HK-2 (cell line): ENCODE measurements around the gene RNF207.

Experiments
- DNase-seq: peaks from one replicate; pipeline ENCODE4 v3.0.0-alpha.2; 2018; ENCODE audit not compliant: unreplicated experiment

Gene RNF207

GRCh38 chr1:6234502-6235295 lies 28.8 kb downstream of the RNF207 start:
- DNase-seq: no peak

- no peak for DNase-seq
Measured at GRCh38 chr1:6235296-6235677, 29.4 kb downstream of the RNF207 start.

GRCh38 chr1:6237093-6237492 lies 31.2 kb downstream of the RNF207 start:
- DNase-seq: no peak

DNA sequence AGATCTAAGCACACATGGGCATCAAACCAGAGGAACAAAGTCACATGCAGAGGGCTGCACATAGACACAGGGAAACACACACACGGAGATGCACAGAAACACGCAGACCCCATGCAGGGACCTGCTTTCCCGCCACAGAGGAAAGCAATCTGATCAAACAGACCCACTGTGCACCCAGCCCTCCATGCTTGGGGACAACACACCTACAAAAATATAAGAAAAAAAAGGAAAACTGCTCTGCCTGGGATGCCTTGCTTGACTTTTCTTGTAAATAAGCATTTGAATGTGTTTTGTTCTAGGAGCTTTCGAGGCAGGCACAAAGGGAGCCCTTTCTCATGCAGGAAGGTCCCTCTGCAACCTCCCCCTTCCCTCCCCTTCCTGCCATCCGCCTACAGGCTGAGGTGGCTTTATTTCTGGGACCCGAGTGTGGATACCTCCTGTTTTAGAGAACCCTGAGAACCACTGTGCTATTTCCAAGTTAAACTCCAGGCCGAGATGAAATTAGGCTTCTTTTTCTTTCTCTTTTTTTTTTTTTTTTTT lies 33.4 kb downstream of the RNF207 start:
- no peak for DNase-seq

DNA sequence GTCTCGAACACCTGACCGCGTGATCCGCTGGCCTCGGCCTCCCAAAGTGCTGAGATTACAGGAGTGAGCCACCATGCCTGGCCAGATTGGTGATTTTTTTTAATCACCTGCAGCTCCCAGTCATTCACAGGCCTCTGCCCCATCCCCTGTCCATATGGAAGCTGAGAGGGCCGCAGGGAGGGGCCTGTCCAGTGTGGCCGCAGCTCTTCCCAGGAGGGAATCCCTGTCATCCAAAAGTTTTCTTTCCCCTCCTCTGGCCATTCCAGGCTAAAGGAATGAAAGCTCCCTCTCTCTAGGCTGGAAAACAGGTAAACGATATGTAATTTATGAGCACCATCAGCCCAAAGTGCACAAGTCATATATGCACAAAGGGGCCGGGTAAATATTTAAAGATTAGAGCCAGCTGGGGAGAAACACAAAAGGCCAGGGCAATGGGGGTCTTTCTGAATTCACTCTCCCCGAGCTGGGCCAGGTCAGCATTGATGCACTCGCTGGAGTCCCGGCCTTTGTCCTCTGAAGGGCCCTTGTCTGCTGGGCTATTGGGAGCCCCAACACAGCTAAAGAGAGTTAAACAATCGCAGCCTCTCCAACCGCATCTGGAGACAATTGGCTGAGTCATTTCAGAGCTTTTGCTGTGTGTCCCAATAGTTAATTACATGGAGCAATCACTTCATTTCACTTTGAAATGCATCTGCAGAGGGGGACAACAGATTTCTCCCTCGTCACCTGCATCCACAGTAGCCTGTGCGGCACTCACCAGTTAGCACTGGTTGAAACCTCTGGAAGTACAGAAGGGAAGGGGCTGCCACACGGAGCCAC lies 34.2 kb downstream of the RNF207 start:
- DNase-seq: no peak

DNA sequence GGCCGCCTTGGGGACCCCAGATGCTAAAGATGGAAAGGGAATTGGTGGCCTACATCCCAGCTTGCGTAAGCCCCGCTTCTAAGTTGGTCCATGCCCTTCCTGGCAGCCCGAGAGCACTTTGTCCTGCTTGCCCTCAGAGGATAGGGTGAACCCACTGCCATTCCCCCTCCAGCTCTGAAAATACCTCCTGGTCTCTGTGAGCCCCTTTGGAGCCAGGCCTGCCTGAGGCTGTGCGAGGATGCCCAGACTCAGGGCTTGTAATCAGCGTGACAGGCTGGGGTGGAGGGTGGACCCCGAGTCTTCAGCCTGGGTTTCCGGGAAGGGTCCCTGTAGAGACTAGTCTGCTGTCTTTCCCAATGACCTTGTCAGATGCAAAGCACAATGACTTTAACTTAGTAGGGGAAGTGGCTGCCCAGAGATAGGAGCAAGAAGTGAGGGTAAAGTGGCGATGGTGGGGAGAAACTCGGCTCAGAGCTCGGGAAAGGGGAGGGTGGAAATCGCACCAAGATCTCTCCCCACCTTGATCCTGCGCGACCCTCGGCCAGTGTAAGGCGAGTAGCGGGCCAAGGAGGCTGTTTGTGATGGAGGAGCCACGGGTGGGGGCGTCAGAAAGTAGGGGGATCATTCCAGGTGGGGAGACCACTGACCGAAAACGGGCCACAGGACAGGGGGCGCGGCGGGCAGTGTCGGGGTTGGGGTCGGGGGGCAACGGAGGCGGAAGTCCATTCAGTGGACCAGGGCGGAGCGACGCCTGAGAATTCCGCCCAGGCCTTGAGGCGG lies 35.4 kb downstream of the RNF207 start:
- DNase-seq: no peak

GRCh38 chr1:6241887-6242740 lies 36.2 kb downstream of the RNF207 start:
- DNase-seq: no peak

DNA sequence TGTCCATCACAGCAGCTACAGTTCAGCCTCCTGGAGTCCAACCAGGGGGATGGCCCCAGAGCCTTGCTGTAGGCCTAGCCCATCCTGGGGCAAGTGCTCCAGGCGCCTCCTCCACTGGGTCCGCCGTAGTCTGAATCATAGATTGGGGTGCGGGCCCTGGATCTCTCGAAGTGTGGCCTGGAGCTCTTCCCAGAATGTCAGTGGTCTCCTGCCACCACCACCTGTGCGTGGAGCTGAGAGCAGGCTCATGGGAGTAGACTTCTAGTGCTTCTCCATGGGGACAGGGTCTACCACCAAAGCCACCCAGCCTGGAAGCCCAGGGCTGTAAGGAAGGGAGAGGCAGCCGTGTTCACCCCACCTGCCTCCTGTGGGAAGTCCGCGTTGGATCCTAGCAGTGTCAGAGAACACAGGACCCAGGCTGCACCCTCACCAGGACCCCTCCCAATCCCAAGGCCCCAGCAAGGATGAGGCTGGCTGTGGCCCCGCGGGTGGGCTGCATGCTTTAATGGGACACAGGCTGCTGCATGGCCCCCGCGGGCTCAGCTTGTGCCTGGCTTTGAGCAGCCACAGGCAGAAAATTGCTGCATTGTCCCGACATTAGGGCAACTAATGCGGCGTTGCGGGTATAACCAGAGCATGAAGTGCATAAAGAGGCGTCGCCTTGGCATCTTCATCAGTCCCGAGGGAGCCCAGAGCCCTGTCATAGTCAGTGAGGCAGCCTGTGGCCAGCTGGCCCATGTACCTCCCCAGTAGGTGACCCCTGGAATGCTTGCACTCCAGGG lies 37.3 kb downstream of the RNF207 start:
- no peak for DNase-seq

DNA sequence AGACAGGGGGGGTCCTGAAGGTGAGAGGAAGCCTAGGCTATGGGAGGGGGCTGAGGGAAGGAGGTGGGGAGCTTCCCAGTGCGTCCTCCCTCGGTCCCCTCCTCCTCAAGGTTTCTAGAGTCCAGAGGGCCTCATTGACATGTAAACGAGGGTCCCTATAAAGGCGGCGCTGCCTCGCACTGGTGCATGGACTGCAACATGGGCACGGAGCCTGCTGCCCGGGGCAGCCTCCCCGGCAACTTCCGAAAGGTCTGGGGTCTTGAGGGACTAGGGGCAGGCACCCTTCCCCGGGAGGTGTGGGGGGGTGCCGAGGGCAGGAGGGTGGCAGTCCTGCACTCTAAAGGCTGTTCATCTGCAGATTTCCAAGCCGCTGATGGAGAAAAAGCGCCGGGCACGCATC lies 38.1 kb downstream of the RNF207 start, which contains the start of gene HES3:
Gene HES3, plus strand, starts transcription at position 187 of the 400 bp plus-strand sequence. Its CDS starts 187 bp downstream, at position 374.
- no peak for DNase-seq

- DNase-seq: no peak
Measured at GRCh38 chr1:6244401-6245049, 38.6 kb downstream of the RNF207 start.

- peak; percentile 85 for DNase-seq
Measured at GRCh38 chr1:6245086-6245868, 39.4 kb downstream of the RNF207 start.

- DNase-seq: no peak
Measured at GRCh38 chr1:6245869-6246496, 40.1 kb downstream of the RNF207 start.

DNA sequence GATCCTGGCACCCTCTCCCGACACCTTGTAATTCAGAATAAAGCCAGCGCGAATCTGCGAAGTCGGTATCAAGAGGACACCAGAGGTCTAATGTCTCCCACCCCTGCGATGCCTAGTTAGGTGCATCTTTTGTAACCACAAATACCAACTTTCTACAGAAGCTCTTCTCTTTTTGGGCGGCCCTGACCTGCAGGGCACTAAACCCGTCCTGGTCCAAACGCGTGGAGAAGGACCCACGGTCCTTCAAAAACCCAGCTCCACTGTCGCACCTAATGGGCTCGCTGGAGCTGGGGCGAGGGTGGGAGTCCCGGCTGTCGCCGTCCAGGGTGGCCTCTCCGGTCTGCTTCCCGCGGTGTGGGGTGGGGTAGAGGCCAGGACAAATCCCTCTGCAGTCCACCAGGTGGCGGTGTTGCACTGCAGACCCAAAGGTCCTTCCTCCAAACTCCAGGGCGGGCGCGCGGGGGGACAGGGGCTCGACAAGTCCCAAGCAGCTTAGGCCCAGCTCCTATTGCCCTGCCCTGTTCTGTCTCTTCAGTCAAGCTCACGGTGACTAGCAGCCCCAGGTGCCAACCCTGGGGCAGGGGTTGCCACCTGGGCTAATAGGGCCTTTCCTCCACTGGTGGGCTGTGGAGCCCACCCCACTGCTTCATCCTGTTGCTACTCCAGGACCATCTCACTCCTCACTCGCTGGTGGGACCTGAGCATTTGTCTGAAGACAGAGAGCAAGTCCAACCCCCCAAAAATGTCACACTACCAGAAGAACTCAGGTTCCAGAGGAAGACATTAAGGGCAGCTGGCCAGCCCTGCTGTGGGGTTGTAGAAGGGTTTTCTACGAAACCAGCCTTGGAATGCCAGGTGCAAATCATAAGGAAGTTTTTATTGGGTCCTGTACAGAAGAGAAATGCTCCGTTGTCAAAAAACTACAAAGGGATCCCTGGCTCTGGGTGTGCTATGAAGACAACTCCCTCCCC lies 40.9 kb downstream of the RNF207 start:
- DNase-seq: peak; percentile 79

GRCh38 chr1:6247651-6248050 lies 41.7 kb downstream of the RNF207 start:
- DNase-seq: no peak

GRCh38 chr1:6248161-6248776 lies 42.4 kb downstream of the RNF207 start:
- DNase-seq: no peak

DNA sequence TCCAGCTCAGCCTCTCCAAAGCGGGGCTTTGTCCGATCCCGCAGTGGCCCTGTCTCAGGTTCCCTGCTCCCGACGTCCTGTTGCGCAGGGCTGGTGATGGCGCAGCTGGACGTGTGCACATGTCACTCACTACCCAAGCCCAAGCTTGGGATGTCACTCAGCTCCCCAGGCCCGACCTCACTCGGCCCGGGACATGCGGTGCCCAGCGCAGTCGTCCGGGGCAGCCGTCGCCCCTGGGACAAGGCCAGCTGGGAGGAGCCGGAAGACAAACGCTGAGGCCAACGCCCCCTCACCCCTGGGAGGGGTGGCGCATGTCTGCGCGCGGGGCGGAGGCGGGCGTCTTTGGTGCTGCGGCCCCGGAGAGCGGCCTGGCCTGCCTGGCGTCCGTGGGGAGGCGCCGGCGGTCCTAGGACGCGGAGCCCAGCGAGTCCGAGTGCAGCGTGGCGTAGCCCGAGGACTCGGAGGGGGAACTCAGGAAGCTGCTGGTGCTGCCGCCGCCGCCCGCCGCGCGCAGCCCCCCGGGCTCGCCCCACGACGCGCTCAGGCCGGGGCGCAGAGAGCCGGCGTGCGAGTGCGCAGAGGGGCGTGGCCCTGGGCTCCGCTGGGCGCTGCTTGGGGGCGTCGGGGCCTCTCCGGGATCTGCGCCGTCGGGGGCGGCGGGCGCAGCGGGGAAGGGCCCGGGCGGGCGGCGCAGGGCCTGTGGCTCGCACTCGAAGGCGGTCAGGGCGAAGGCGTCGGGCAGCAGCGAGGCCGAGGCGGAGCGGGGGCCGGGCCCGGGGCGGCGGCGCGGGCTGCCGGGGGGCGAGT lies 43.2 kb downstream of the RNF207 start:
- DNase-seq: no peak
